DMS79 (cell line): ENCODE results near the gene EN2.
"Not testable (repeated sequence)": the region's sequence is repeated elsewhere in the genome, so short reads cannot be mapped to it uniquely, and the experiment has no call there.

ENCODE experiments used
- DNase-seq: peaks from one replicate; lab custom pipeline; 2025; lab: John Stamatoyannopoulos, UW

The EN2 gene

GRCh38 chr7:155425887-155426286 is 32.0 kb upstream of the EN2 start:
- DNase-seq, result no peak

- DNase-seq, result no peak
Observed at GRCh38 chr7:155426543-155427410, 31.2 kb upstream of the EN2 start.

GRCh38 chr7:155427411-155428038 is 30.4 kb upstream of the EN2 start:
- DNase-seq, result no peak

GRCh38 chr7:155428171-155428834 is 29.6 kb upstream of the EN2 start:
- DNase-seq, result no peak

GRCh38 chr7:155429651-155430050 is 28.3 kb upstream of the EN2 start:
- no peak for DNase-seq

- DNase-seq, result no peak
Observed at GRCh38 chr7:155430606-155431005, 27.3 kb upstream of the EN2 start.

GRCh38 chr7:155431231-155431630 is 26.7 kb upstream of the EN2 start:
- DNase-seq, result no peak

- no peak for DNase-seq
Observed at GRCh38 chr7:155431711-155432110, 26.2 kb upstream of the EN2 start.

- DNase-seq, result no peak
Observed at GRCh38 chr7:155435110-155435509, 22.8 kb upstream of the EN2 start.

GRCh38 chr7:155437836-155438235 is 20.1 kb upstream of the EN2 start:
- no peak for DNase-seq

- no peak for DNase-seq
Observed at GRCh38 chr7:155438777-155439176, 19.2 kb upstream of the EN2 start.

GRCh38 chr7:155439311-155440017 is 18.5 kb upstream of the EN2 start:
- DNase-seq, result no peak

GRCh38 chr7:155440018-155440410 is 17.9 kb upstream of the EN2 start:
- no peak for DNase-seq

- no peak for DNase-seq
Observed at GRCh38 chr7:155441856-155442255, 16.1 kb upstream of the EN2 start.

- DNase-seq, result no peak
Observed at GRCh38 chr7:155444746-155445145, 13.2 kb upstream of the EN2 start.

GRCh38 chr7:155445606-155446005 is 12.3 kb upstream of the EN2 start:
- not testable (repeated sequence) for DNase-seq

GRCh38 chr7:155447603-155448002 is 10.3 kb upstream of the EN2 start:
- DNase-seq, result no peak

- no peak for DNase-seq
Observed at GRCh38 chr7:155448632-155449007, 9.3 kb upstream of the EN2 start.

GRCh38 chr7:155449008-155449868 is 8.7 kb upstream of the EN2 start:
- no peak for DNase-seq

GRCh38 chr7:155449869-155450557 is 7.9 kb upstream of the EN2 start:
- no peak for DNase-seq

GRCh38 chr7:155450558-155450969 is 7.4 kb upstream of the EN2 start:
- DNase-seq, result no peak
